MM.1S (cell line): ENCODE results near the gene ABHD16A.

ENCODE experiments used
- DNase-seq: peaks from one replicate; pipeline ENCODE4 v3.0.0-alpha.2; 2015
- H2AFZ ChIP-seq: fragments of 300-600 bp; sonication (generic); 2 replicates; pipeline ENCODE4 v1.6.0; 2016; ENCODE audit warnings: antibody characterized with exemption, low read length
- H3F3A ChIP-seq: fragments of 300-600 bp; sonication (generic); 2 replicates; pipeline ENCODE4 v1.6.1; 2016; ENCODE audit warnings: mild to moderate bottlenecking, antibody characterized with exemption, low read length, moderate library complexity, mixed read lengths; ENCODE audit not compliant: insufficient read depth
- H3K27ac ChIP-seq: fragments of 300-600 bp; sonication (generic); 2 replicates; pipeline ENCODE4 v1.5.1; 2016; ENCODE audit warnings: mild to moderate bottlenecking, low read length
- H3K27me3 ChIP-seq: fragments of 300-600 bp; sonication (generic); replicated peaks from 2 replicates; pipeline ENCODE4 v1.6.0; 2016; ENCODE audit warnings: low read length; ENCODE audit not compliant: insufficient read depth
- H3K36me3 ChIP-seq: fragments of 300-600 bp; sonication (generic); replicated peaks from 2 replicates; pipeline ENCODE4 v1.6.1; 2016; ENCODE audit warnings: mild to moderate bottlenecking, low read length, mixed read lengths; ENCODE audit not compliant: insufficient read depth
- H3K4me1 ChIP-seq: fragments of 300-600 bp; sonication (generic); 2 replicates; pipeline ENCODE4 v1.6.1; 2016; ENCODE audit warnings: low read length, mixed read lengths
- H3K4me2 ChIP-seq: fragments of 300-600 bp; sonication (generic); 2 replicates; pipeline ENCODE4 v1.6.0; 2016; ENCODE audit warnings: low read depth, low read length
- H3K4me3 ChIP-seq: fragments of 300-600 bp; sonication (generic); 2 replicates; pipeline ENCODE4 v1.5.1; 2016; ENCODE audit warnings: low read length, mixed read lengths
- H3K79me2 ChIP-seq: fragments of 300-600 bp; sonication (generic); 2 replicates; pipeline ENCODE4 v1.6.1; 2016; ENCODE audit warnings: mixed run types, low read length, mixed read lengths
- H3K9ac ChIP-seq: fragments of 300-600 bp; sonication (generic); 2 replicates; pipeline ENCODE4 v1.6.1; 2016; ENCODE audit warnings: low read length, mixed read lengths
- H3K9me2 ChIP-seq: fragments of 300-600 bp; sonication (generic); replicated peaks from 2 replicates; pipeline ENCODE4 v1.6.1; 2016; ENCODE audit warnings: mild to moderate bottlenecking, low read length, mixed read lengths; ENCODE audit not compliant: insufficient read depth
- H3K9me3 ChIP-seq: fragments of 300-600 bp; sonication (generic); replicated peaks from 2 replicates; pipeline ENCODE4 v1.6.1; 2016; ENCODE audit warnings: mild to moderate bottlenecking, low read length, mixed read lengths; ENCODE audit not compliant: insufficient read depth
- H4K20me1 ChIP-seq: fragments of 300-600 bp; sonication (generic); 2 replicates; pipeline ENCODE4 v1.6.1; 2016; ENCODE audit warnings: mild to moderate bottlenecking, low read length, moderate library complexity, mixed read lengths; ENCODE audit not compliant: insufficient read depth
- EZH2 ChIP-seq: fragments of 300-600 bp; sonication (generic); optimal IDR thresholded peaks from 2 replicates; pipeline ENCODE3; 2017; ENCODE audit warnings: low read depth, mild to moderate bottlenecking, antibody characterized with exemption, low read length, mixed read lengths
- EZH2phosphoT487 ChIP-seq: fragments of 300-600 bp; sonication (generic); IDR thresholded peaks from 2 replicates; pipeline ENCODE4 v1.6.1; 2018; ENCODE audit warnings: antibody characterized with exemption, low read length
- TF ChIP-seq, protein P1 (sequence below): fragments of 300-600 bp; sonication (generic); IDR thresholded peaks from 2 replicates; pipeline ENCODE4 v1.5.1; 2016; ENCODE audit warnings: antibody characterized with exemption, low read length, mixed read lengths

The ABHD16A gene

GRCh38 chr6:31697555-31697954 lies 5.6 kb downstream of the ABHD16A start:
- H3K9ac ChIP-seq: no peak overlapping the region
- H3K36me3 ChIP-seq: no peaks in the 10 kb centered on the region

DNA sequence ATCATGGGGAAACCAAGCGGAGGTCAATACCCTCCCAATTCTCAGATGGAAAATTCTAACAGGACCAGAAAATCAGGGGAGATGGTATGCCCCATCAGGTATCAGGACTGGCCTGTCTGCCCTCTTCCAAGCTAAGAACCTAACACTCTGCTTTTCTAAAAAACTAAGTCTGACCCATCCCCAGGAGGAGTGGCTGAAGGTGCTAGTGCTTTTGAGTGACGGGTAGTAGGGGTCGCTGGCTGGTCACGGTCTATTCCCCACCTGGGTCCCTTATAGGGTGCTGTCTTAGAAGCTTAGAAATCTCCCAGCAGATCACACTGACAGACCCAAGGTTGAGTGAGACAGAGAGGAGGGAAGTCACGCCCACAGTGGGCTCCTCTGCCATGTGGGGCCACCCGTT lies 9.6 kb downstream of the ABHD16A start:
- H4K20me1 ChIP-seq: no peaks in the 10 kb centered on the region
- H3K9ac ChIP-seq: no peak overlapping the region
- no peaks in the 10 kb centered on the region for H3F3A ChIP-seq
- TF ChIP-seq EZH2: no peak
- TF ChIP-seq, protein P1, sequence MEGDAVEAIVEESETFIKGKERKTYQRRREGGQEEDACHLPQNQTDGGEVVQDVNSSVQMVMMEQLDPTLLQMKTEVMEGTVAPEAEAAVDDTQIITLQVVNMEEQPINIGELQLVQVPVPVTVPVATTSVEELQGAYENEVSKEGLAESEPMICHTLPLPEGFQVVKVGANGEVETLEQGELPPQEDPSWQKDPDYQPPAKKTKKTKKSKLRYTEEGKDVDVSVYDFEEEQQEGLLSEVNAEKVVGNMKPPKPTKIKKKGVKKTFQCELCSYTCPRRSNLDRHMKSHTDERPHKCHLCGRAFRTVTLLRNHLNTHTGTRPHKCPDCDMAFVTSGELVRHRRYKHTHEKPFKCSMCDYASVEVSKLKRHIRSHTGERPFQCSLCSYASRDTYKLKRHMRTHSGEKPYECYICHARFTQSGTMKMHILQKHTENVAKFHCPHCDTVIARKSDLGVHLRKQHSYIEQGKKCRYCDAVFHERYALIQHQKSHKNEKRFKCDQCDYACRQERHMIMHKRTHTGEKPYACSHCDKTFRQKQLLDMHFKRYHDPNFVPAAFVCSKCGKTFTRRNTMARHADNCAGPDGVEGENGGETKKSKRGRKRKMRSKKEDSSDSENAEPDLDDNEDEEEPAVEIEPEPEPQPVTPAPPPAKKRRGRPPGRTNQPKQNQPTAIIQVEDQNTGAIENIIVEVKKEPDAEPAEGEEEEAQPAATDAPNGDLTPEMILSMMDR: no peak
- no peak for TF ChIP-seq EZH2phosphoT487
- no peaks in the 10 kb centered on the region for H3K9me3 ChIP-seq
- no peaks in the 10 kb centered on the region for H3K36me3 ChIP-seq
- H3K79me2 ChIP-seq: 0 out of 2 replicates have a peak, but pooled peaks cover 5% of the 10 kb centered on the region
- H3K4me2 ChIP-seq: no peak overlapping the region
- no peak overlapping the region for H3K27ac ChIP-seq
- no peak for DNase-seq
- no peaks in the 10 kb centered on the region for H3K27me3 ChIP-seq
- no peaks in the 10 kb centered on the region for H3K9me2 ChIP-seq
- H2AFZ ChIP-seq: no peak overlapping the region
- H3K4me1 ChIP-seq: no peaks in the 10 kb centered on the region
- H3K4me3 ChIP-seq: no peak overlapping the region

More at GRCh38 chr6:31697555-31697954, 5.6 kb downstream of the ABHD16A start:
- H2AFZ ChIP-seq: no peak overlapping the region
- no peaks in the 10 kb centered on the region for H3K9me2 ChIP-seq
- no peak for DNase-seq
- H3K79me2 ChIP-seq: peaks cover 33% of the 10 kb centered on the region
- H4K20me1 ChIP-seq: no peaks in the 10 kb centered on the region
- no peak overlapping the region for H3K4me2 ChIP-seq
- H3K4me1 ChIP-seq: 0 out of 2 replicates have a peak, but pooled peaks cover 6% of the 10 kb centered on the region
- no peak for TF ChIP-seq EZH2
- TF ChIP-seq, protein P1: no peak
- peaks cover 2% of the 10 kb centered on the region; the same call in 1 of the 2 replicates for H3F3A ChIP-seq
- no peak overlapping the region for H3K4me3 ChIP-seq
- no peaks in the 10 kb centered on the region for H3K27me3 ChIP-seq
- no peaks in the 10 kb centered on the region for H3K9me3 ChIP-seq
- H3K27ac ChIP-seq: no peak overlapping the region

DNA sequence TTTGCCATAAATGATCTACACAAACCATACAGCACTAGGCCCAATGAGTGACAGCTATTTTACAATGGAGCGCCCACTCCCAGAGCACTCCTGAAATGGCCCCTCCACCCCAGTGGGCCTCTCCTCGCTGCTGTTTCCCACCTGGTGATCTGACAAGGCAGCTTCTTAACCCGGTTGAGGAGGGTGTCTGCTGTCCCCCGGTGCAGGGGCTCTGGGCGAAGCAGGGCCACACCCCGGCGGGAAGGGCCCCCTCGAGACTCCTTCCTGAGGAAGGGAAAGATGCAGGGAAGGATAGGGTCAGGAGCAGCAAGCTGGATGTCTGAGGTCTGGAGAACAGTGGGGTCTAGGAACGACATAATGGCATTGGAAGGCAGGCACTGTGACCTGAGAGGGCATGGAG lies 10.2 kb downstream of the ABHD16A start:
- Histone ChIP-seq H3F3A (no peaks in the 10 kb centered on the region), H3K9me2 (no peaks in the 10 kb centered on the region), H3K27me3 (no peaks in the 10 kb centered on the region), H3K27ac (no peak overlapping the region), H3K4me1 (no peaks in the 10 kb centered on the region), H3K36me3 (no peaks in the 10 kb centered on the region), H2AFZ (no peak overlapping the region), H3K9ac (no peak overlapping the region), H4K20me1 (no peaks in the 10 kb centered on the region), H3K4me2 (no peak overlapping the region), H3K79me2 (0 out of 2 replicates have a peak, but pooled peaks cover 5% of the 10 kb centered on the region), H3K4me3 (no peak overlapping the region), H3K9me3 (no peaks in the 10 kb centered on the region)
- TF ChIP-seq, protein P1: no peak
- TF ChIP-seq EZH2phosphoT487 (no peak), EZH2 (no peak)
- no peak for DNase-seq
